Retinal pigment epithelial cell (primary cell): Measurements from ENCODE around the gene GLRA1.

Source experiments
- DNase-seq: peaks from one replicate; pipeline ENCODE4 v3.0.0-alpha.2; 2010; ENCODE audit warnings: low read depth
- H3K4me3 ChIP-seq: 2 replicates; pipeline ENCODE4 v1.5.1; 2011; ENCODE audit warnings: mild to moderate bottlenecking, low read length, control low read depth, moderate library complexity
- CTCF ChIP-seq: conservative IDR thresholded peaks from 2 replicates; pipeline ENCODE4 v1.5.1; 2011; ENCODE audit warnings: low read depth, low read length, control low read depth, inconsistent platforms

The GLRA1 gene

DNA sequence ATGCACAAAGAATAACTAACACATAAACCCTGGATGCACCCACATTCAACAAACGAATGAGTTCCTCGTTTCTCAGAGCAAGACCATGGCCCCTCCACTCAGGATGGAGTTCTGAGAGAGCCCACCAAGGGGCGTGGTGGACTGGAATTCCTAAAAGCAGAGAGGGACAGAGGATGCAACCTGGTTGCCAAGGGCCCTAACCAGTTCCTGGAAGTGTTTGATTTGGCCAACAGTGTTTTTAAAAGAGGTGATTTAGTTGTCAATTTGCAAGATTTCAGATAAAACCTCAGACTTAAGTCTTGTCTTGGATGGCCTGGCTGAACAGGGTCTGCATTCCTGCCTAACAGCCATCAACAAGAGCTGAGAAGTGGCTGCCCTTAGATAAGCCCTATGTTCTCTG, 34.4 kb downstream of the GLRA1 start:
- no peak for DNase-seq
- TF ChIP-seq CTCF, result no peak

GRCh38 chr5:151889614-151890013, 35.0 kb downstream of the GLRA1 start:
- no peak overlapping the region for H3K4me3 ChIP-seq
- TF ChIP-seq CTCF, result no peak
- no peak for DNase-seq

More for the DNA sequence above, 34.4 kb downstream of the GLRA1 start:
- H3K4me3 ChIP-seq, result no peak overlapping the region

DNA sequence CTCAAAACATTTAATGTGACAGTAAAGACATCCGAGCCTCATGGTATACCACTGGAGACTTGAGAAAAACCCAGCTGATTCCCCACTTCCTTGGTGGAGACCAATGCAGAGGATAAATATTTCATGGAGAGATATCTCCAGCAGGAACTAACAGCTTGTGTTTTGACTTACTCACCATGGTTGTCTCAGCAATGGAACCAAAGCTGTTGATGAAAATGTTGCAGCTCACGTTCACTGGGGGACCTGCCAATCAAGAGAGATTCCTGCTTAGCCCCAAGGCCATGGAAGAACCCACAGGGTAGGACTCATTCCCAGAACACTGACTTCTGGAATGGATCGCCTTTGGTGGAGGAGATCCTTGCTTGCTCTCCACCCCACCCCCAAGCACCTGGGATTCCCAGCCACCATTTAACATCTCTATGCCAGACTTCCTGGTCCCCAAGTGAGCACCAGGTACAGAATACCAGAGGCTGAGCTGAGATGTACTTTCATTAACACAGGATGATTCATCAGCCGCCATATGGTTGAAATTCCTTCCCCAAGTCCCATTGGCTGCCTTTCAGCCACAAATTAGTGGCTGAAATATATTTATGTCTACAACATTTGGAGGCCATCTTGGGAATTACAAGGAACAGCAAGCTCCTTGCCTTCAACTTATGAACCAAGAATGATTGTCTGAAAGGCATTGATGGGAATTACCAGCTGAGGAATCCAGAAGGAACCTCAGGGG, 37.9 kb downstream of the GLRA1 start:
- no peak for TF ChIP-seq CTCF
- DNase-seq, result no peak
- H3K4me3 ChIP-seq, result no peak overlapping the region

DNA sequence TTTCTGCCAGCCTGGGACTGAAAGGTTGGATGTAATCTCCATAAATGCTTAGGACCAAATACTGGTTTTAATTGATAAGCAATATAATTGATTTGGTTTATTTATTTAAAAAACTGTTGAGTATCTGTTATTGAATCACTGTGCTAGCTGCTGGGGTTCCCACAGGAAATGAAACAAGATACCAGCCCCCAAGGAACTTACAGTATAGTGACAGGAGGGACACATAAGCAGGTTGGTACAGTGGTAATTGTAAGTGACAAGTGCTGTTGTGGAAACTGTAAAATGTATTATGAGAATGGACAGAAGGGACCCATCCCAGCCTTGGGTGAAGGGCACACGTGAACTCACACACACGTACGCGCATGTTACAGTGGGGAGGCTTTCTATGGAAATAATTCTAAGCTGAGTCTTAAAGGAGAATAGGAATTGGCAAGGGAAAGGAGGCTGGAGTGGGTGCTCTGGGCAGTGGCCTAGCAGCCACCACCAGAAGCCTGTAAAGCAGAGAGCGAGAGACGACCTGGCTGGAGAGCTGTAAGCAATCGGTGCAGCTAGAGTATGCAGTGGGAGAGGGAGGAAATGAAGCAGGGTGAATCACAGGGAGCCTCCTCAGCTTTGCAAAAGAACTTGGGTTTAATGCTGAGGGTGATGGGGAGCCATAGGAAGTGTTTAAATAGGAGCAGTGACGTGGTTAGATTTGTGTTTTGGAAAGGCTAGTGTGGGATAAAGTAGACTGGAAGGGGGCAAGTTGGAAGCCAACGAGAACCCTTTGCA, 39.3 kb downstream of the GLRA1 start:
- H3K4me3 ChIP-seq, result no peak overlapping the region
- no peak for DNase-seq
- no peak for TF ChIP-seq CTCF

GRCh38 chr5:151881621-151882225, 42.9 kb downstream of the GLRA1 start:
- TF ChIP-seq CTCF, result no peak
- H3K4me3 ChIP-seq, result no peak overlapping the region
- no peak for DNase-seq

DNA sequence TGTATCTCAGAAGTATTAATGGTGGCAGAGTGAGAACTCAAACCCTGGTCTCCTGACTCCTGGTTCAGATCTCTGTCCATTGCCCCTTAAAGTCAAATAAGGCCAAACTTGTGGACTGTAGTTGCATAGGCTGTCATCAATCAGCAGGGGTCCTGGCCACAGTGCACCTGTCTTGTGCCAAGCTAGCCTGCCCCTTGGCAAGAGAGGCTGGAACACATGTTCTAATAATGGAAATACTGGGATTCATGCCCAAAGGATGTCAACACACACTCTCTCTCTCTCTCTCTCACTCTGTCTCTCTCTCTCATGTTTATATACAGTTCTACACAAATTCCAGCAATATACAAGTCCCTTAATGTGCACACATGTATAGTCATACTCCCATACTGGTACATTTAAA, 44.3 kb downstream of the GLRA1 start:
- H3K4me3 ChIP-seq, result no peak overlapping the region
- no peak for TF ChIP-seq CTCF
- DNase-seq, result no peak
